Measurements from ENCODE around the gene DEDD. TPM values are rescaled to one million over a fixed set of nuclear protein-coding genes. Genes with fewer than 3 reads are reported as not detected.
A peak's percentile ranks its signal among the peaks of the same experiment; 100 is the strongest.

Gene DEDD
- total and polyA plus RNA-seq, 2 of the 13 experiments (the other 11 are each of a cell fraction or from before 2014, with no cell fraction given), result 12.6 to 27.8 TPM

- TF ChIP-seq, protein P1, sequence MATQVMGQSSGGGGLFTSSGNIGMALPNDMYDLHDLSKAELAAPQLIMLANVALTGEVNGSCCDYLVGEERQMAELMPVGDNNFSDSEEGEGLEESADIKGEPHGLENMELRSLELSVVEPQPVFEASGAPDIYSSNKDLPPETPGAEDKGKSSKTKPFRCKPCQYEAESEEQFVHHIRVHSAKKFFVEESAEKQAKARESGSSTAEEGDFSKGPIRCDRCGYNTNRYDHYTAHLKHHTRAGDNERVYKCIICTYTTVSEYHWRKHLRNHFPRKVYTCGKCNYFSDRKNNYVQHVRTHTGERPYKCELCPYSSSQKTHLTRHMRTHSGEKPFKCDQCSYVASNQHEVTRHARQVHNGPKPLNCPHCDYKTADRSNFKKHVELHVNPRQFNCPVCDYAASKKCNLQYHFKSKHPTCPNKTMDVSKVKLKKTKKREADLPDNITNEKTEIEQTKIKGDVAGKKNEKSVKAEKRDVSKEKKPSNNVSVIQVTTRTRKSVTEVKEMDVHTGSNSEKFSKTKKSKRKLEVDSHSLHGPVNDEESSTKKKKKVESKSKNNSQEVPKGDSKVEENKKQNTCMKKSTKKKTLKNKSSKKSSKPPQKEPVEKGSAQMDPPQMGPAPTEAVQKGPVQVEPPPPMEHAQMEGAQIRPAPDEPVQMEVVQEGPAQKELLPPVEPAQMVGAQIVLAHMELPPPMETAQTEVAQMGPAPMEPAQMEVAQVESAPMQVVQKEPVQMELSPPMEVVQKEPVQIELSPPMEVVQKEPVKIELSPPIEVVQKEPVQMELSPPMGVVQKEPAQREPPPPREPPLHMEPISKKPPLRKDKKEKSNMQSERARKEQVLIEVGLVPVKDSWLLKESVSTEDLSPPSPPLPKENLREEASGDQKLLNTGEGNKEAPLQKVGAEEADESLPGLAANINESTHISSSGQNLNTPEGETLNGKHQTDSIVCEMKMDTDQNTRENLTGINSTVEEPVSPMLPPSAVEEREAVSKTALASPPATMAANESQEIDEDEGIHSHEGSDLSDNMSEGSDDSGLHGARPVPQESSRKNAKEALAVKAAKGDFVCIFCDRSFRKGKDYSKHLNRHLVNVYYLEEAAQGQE (IDR thresholded peaks at IDR 0.05; ENCODE audit: borderline replicate concordance in 1 of 2, low read depth in 1 of 2, low read length in 2 of 2), result 0 out of 4 replicates have a peak, but pooled peaks of 1 of the 2 experiments have one; percentile 64
- TF ChIP-seq ZBTB21 (CRISPR knock-in tag; IDR thresholded peaks at IDR 0.05), result no peak
- TF ChIP-seq RFX1 (IDR thresholded peaks at IDR 0.05), result peak; percentile 52; the same call in 1 of the 2 replicates
- TF ChIP-seq ZFP82 (CRISPR knock-in tag; IDR thresholded peaks at IDR 0.05; ENCODE audit: borderline replicate concordance), result 0 out of 2 replicates have a peak, but pooled peaks have one; percentile 24
- no peak for TF ChIP-seq JARID2 (CRISPR knock-in tag; IDR thresholded peaks at IDR 0.05; ENCODE audit: insufficient replicate concordance)
- no peak for TF ChIP-seq ZFP62 (CRISPR knock-in tag; IDR thresholded peaks at IDR 0.05)
- no peak for TF ChIP-seq SYNCRIP (IDR thresholded peaks at IDR 0.05; ENCODE audit: insufficient read depth, low read depth, low read length)
- TF ChIP-seq E2F2 (CRISPR knock-in tag; IDR thresholded peaks at IDR 0.05; ENCODE audit: borderline replicate concordance), result no peak
- TF ChIP-seq SRF (IDR thresholded peaks at IDR 0.05; ENCODE audit: low read depth, low read length), result no peak
- TF ChIP-seq POLR2AphosphoS5 (IDR thresholded peaks at IDR 0.05; ENCODE audit: low read depth, low read length), result peak; percentile 74
- no peak for TF ChIP-seq ZNF629 (CRISPR knock-in tag; conservative IDR thresholded peaks at IDR 0.05)
- no peak for TF ChIP-seq NCOA5 (CRISPR knock-in tag; IDR thresholded peaks at IDR 0.05)
- TF ChIP-seq SRSF1 (optimal IDR thresholded peaks at IDR 0.05; ENCODE audit: low read depth, low read length), result no peak
- no peak for TF ChIP-seq YEATS4 (CRISPR knock-in tag; IDR thresholded peaks at IDR 0.05; ENCODE audit: borderline replicate concordance)
- TF ChIP-seq SUZ12 (IDR thresholded peaks at IDR 0.05; ENCODE audit: low read depth, low read length), result no peak
- 0 out of 2 replicates have a peak, but pooled peaks have one; percentile 12 for TF ChIP-seq BORCS8-MEF2B (CRISPR knock-in tag; IDR thresholded peaks at IDR 0.05)
- no peak for TF ChIP-seq ZNF615 (CRISPR knock-in tag; IDR thresholded peaks at IDR 0.05; ENCODE audit: borderline replicate concordance)
- no peak for TF ChIP-seq ZFP37 (CRISPR knock-in tag; IDR thresholded peaks at IDR 0.05; ENCODE audit: borderline replicate concordance)
- TF ChIP-seq ATF3 (CRISPR knock-in tag; IDR thresholded peaks at IDR 0.05), result 0 out of 2 replicates have a peak, but pooled peaks have one; percentile 25
Measured at GRCh38 chr1:161159087-161159912, 26.8 kb upstream of the DEDD start, which contains the start of gene USP21 (continued).

Data from HepG2 (cell line).